ENCODE results near the gene B4GALNT1. TPM values are rescaled to one million over a fixed set of nuclear protein-coding genes. Genes with fewer than 3 reads are reported as not detected.
"Not testable (repeated sequence)": the region's sequence is repeated elsewhere in the genome, so short reads cannot be mapped to it uniquely, and the experiment has no call there.

Gene B4GALNT1
- total RNA-seq, 1 experiment from 2014 or later, result 31.3 TPM

- ChIA-PET POLR2A (interaction anchor here (1.6 kb wide), 1 partner anchor 107 kb away, joined by 4 read pairs; the partner anchor contains the start of gene TSPAN31), CTCF (interaction anchor here (1.2 kb wide), 1 partner anchor 54 kb away, joined by 4 read pairs; no protein-coding TSS in a partner anchor), RAD21 (ENCODE audit: low non-redundant PET in 1 of 2, low total read pairs in 2 of 2, uncharacterized antibody in 2 of 2, unreplicated experiment in 2 of 2) (no interaction called here)
- Histone ChIP-seq H3K9me2 (ENCODE audit: insufficient read depth) (no peaks in the 10 kb centered on the region), H4K20me1 (ENCODE audit: insufficient read depth) (no peaks in the 10 kb centered on the region), H3K79me2 (ENCODE audit: insufficient read depth, low read length) (peaks cover 1% of the 10 kb centered on the region; the same call in 1 of the 2 replicates), H3K27me3 (ENCODE audit: insufficient read depth, low read length) (no peaks in the 10 kb centered on the region; the same call in 1 of the 2 replicates), H2AFZ (ENCODE audit: low read depth, low read length, poor library complexity, severe bottlenecking) (no peak overlapping the region), H3K27ac (ENCODE audit: low read depth, low read length) (no peak overlapping the region), H3K9me3 (ENCODE audit: control insufficient read depth in 1 of 2, insufficient read depth in 1 of 2, low read depth in 1 of 2, low read length in 2 of 2) (no peaks in the 10 kb centered on the region), H3K36me3 (ENCODE audit: control insufficient read depth in 1 of 2, insufficient read depth in 2 of 2, low read length in 2 of 2) (no peaks in the 10 kb centered on the region), H3K4me1 (ENCODE audit: control insufficient read depth in 1 of 2, insufficient read depth in 2 of 2, low read length in 2 of 2) (peaks cover 7 to 12% of the 10 kb centered on the region in 2 experiments), H3K4me3 (replicated peaks in 1 of 2; ENCODE audit: low read depth in 1 of 2, low read length in 2 of 2) (no peak overlapping the region), H3K9ac (ENCODE audit: low read length) (no peak overlapping the region), H3K4me2 (ENCODE audit: low read length) (no peak overlapping the region)
- DNase-seq (ENCODE audit: low read depth, low spot score), result no peak
- intact Hi-C loops (cut with micrococcal nuclease), result no loop called here
- TF ChIP-seq CTCF (IDR thresholded peaks at IDR 0.05 in 2 of 3, conservative IDR thresholded peaks at IDR 0.05 in 1 of 3; ENCODE audit: borderline replicate concordance in 1 of 3, insufficient read depth in 1 of 3, low read depth in 2 of 3, low read length in 2 of 3) (peak in 2 of 3 experiments; percentile 11 to 16; a peak in 1 of 6 replicates), ZBTB33 (IDR thresholded peaks at IDR 0.05; ENCODE audit: extremely low read depth, insufficient replicate concordance, low read length) (no peak), EZH2 (IDR thresholded peaks at IDR 0.05) (no peak), EGR1 (IDR thresholded peaks at IDR 0.05; ENCODE audit: low read depth) (no peak), RAD21 (IDR thresholded peaks at IDR 0.05; ENCODE audit: low read depth) (peak; percentile 20; the same call in 1 of the 2 replicates), SRF (IDR thresholded peaks at IDR 0.05; ENCODE audit: low read depth) (no peak)
- no peak for ATAC-seq
- no TSS peak for BruUV-seq (replicated peaks)
These were observed 4.4 kb upstream of the B4GALNT1 start for GRCh38 chr12:57637364-57637763.

GRCh38 chr12:57636731-57637130 lies 3.7 kb upstream of the B4GALNT1 start:
- H3K9me3 ChIP-seq (ENCODE audit: control insufficient read depth in 1 of 2, insufficient read depth in 1 of 2, low read depth in 1 of 2, low read length in 2 of 2); ATAC-seq; DNase-seq (ENCODE audit: low read depth, low spot score); intact Hi-C loops (cut with micrococcal nuclease); H3K9ac ChIP-seq (ENCODE audit: low read length); H3K79me2 ChIP-seq (ENCODE audit: insufficient read depth, low read length); H3K4me2 ChIP-seq (ENCODE audit: low read length); H3K27me3 ChIP-seq (ENCODE audit: insufficient read depth, low read length); H3K36me3 ChIP-seq (ENCODE audit: control insufficient read depth in 1 of 2, insufficient read depth in 2 of 2, low read length in 2 of 2); BruUV-seq (replicated peaks); H3K4me3 ChIP-seq (replicated peaks in 1 of 2; ENCODE audit: low read depth in 1 of 2, low read length in 2 of 2); H3K27ac ChIP-seq (ENCODE audit: low read depth, low read length); H4K20me1 ChIP-seq (ENCODE audit: insufficient read depth); RAD21 ChIA-PET (ENCODE audit: low non-redundant PET in 1 of 2, low total read pairs in 2 of 2, uncharacterized antibody in 2 of 2, unreplicated experiment in 2 of 2); H2AFZ ChIP-seq (ENCODE audit: low read depth, low read length, poor library complexity, severe bottlenecking); H3K9me2 ChIP-seq (ENCODE audit: insufficient read depth): not testable (repeated sequence)
- ChIA-PET CTCF (interaction anchor here (1.2 kb wide), 1 partner anchor 53 kb away, joined by 4 read pairs; no protein-coding TSS in a partner anchor), POLR2A (interaction anchor here (1.6 kb wide), 1 partner anchor 108 kb away, joined by 4 read pairs; the partner anchor contains the start of gene TSPAN31)
- peaks cover 8 to 17% of the 10 kb centered on the region in 2 experiments for H3K4me1 ChIP-seq (ENCODE audit: control insufficient read depth in 1 of 2, insufficient read depth in 2 of 2, low read length in 2 of 2)

Measured in HCT116 (cell line).